Activated CD4-positive, alpha-beta T cell treated with anti-CD3 and anti-CD28 coated beads for 48 hours (primary cell): ENCODE data around the gene SYNGR4.
"Not testable (repeated sequence)": the region's sequence is repeated elsewhere in the genome, so short reads cannot be mapped to it uniquely, and the experiment has no call there.

Experiments used
- DNase-seq: peaks from one replicate; pipeline ENCODE4 v3.0.0-alpha.2; 2020

SYNGR4 gene

DNA sequence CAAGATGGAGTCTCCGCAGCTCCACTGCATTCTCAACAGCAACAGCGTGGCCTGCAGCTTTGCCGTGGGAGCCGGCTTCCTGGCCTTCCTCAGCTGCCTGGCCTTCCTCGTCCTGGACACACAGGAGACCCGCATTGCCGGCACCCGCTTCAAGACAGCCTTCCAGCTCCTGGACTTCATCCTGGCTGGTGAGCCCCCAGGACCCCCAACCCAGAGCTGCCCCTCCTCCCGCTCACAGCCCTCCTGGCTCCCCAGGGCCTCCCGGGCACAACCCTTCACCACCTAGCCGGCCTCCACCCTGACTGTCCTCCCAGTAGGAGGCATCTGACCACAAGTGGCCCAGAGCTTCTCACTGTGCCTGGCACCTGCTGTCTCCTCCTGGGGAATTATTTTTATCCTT is 9.4 kb downstream of the SYNGR4 start:
- DNase-seq = no peak

DNA sequence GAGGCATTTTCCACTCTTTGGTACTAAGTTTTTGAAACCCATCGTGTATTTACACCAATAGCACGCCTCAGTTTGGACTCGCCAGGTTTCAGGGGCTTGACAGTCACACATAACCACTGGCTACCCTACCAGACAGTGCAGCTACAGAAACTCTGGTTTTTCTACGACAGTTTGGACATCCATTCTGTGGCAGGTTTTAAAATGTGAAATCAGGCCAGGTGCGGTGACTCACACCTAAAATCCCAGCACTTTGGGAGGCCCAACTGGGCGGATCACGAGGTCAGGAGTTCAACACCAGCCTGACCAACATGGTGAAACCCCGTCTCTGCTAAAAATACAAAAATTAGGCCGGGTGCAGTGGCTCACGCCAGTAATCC is 14.0 kb downstream of the SYNGR4 start:
- DNase-seq = no peak

DNA sequence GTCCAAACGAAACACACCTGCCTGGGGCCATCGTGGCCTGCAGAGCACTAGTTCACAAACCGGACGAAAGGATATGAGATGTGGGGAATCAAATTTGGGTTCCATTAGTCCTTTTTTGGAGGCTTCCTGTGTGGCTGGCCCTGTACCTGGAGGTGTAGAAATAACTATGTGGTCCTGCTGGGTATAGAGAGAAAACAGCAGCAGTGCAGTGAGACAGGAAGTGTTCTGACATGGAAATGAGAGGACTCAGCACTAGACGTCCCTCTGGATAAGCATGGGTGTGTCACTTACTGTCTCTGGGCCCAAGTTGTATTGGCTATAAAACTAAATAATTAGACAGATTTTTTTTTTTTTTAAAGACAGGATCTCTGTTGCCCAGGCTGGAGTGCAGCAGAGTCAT is 14.9 kb downstream of the SYNGR4 start:
- DNase-seq = no peak

DNA sequence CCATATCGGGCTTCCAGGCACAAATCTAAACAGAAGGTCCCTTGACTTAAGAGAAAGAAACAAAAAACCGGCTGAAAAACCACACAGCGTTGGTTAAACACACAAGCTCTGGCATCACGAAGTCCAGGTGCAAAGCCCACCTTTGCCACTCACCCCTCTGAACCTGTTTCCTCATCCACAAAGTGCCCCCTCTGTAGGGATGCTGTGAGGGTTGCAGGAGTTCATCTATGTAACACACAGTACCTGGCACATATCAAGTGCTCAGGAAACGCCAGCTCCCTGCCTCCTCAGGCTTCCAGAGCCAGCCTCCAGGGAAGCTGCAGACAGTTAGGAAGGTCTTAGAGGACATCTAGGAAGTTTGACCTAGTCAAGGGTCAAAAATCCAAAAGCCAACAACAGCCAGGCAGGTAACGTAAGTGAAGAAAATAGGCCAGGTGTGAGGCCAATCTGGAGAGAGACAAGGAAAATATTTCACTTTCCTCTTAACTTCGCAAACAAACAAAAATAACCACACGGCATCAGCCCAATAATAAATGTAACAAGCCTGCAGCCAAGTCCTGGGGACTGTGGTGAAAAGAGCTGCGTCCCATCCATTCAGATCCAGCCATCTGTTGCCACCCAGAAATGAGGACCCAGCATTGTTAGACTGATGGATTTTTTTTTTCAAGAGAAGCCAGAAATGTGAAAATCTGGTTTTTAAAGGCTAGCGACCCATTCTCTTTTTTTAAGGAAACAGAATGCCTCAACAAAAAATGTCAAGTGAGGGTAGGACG is 17.2 kb downstream of the SYNGR4 start:
- no peak for DNase-seq

DNA sequence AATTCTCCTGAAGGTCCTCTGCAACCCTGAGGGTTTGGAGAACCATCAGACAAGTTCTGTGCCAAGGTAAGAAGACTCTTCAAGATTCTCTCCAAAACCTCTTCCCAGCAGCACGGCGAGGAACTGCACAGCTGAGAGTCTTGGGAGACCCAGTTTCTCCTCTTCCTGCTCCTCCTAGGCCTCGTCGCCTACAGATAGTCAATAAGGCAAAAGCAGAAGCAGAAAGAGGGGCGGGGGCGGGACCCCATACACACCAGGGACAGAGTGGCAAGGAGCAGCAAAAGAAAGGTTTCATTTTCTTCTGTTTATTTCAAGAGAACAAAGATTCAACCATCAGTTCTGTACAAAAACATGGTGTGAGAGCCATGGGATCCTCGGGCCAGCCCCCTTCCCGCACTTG is 18.1 kb downstream of the SYNGR4 start:
- no peak for DNase-seq

DNA sequence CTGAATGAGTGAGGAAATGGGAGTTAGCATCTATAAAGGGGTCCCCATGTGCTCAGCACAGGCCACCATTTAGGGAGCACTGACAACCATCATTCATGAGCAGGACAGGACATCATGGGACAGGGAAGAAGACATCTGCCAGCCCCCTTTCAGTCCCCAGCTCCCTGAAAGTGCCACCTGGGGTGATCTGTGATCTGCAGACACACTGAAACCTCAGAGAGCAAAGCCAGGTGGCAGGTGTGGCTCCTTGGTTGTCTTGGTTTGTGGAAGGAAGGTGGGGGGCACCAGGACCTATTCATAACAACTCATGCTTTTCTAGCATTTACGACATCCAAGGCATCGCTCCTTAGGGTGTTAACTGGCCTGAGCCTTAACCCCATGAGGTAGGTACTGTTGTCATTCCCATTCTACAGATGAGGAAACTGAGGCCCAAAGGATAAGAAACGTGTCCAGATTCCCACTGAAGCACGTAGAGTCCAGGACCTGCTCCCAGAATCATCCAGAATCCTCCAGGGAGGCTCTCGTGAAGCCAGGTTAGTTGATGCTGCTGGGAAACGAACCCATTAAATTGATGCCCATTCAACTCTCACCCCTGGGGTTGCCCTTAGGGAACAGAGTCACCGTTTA is 21.4 kb downstream of the SYNGR4 start:
- no peak for DNase-seq

DNA sequence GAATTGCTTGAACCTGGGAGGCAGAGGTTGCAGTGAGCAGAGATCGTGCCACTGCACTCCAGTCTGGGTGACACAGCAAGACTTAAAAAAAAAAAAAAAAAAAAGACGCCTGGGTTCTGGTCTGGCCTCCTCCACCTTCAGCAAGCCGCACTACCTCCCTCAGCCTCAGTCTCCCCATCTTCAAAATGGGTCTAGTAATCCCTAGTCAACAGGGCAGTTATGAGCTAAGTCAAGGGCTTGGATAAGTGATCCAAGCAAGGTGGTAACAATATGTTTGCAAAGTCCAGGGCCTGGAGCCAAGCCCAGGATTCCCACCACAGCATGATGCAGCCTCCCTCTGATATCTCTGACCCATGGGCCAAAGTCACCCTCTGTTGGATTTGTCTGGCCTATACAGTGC is 22.8 kb downstream of the SYNGR4 start:
- DNase-seq = no peak

DNA sequence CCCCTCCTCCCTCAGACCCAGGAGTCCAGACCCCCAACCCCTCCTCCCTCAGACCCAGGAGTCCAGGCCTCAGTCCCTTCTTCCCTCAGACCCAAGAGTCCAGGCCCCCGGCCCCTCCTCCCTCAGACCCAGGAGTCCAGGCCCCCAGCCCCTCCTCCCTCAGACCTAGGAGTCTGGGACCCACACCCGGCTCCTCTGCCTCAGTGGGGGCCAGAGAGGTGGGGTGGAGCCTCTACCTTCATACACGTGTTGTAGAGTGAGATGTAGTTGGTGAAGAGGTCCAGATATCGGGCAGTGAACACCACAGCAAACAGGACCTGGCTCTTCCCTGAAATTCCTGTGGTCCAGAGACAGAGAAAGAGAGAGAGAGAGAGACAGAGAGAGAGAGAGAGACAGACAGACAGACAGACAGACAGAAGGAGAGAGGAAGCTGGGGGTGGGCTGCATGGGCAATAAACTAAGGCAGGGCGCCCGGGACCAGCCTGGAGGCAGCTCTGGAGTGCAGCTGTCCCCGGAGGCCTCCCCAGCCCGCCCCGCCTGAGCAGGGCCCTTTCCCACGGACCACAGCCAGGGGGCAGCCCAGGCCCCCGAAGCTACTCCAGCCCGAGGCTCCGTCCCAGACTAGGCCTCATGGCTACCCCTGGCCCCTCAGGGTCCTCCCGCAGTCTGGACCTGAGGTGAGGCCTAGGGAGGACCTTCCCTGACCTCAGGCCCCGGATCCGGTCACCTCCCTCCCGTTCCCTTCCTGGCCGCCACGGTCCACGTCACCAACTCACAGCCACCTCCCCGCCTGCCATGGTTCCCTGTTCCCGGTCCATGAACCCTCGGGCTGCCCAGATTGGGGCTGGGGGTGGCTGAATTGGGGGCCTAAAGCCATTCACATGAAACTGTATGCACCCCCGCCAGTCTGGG is 26.3 kb downstream of the SYNGR4 start:
- DNase-seq = peak; percentile 71

DNA sequence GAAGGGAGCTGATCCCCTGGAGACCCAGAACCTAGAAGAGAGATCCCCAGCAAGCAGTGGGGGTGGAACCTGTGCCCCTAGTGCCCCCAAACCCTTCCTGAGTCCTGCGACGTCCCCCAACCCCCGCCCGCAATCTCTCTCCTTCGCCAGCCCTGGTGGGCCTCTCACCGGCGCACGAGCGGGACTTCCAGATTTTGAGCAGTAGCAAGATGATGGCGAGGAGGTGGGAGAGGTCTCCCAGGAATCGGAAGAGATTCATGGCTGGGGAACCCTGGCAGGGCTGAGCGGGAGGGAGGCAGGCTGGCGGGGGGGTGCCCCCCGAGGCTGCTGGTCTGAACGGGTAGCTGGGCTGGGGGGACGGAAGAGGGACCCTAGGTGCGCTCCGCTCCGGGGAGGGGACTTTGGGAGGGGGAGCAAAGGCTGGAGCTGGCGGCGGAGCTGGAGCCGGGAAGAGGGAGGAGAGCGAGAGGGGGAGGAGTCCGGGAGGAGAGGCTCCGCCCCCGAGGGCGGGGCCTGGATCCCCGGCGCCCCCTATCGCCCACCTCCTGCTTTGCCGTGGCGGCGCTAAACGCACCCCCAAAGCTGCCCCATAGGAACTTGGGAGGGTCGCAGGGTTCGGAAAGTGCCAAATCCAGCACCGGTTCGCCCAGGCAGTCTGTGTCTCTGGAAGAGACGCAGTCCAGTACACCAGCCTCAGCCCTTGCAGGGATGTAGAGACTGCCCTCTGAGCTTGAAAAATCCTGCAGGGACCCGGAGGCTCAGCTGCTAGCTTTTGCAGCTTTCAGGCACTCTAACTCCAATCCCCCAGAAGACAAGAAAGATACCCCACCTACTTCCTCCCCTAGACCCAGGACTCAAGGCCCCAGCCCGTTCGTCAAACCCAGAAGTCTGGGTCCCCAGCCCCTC is 27.2 kb downstream of the SYNGR4 start, which contains the start of gene KDELR1:
Gene KDELR1 (minus strand): TSS at position 452 of the 906 bp plus-strand sequence. CDS start 193 bp downstream, at position 259.
- peak; percentile 79 for DNase-seq

DNA sequence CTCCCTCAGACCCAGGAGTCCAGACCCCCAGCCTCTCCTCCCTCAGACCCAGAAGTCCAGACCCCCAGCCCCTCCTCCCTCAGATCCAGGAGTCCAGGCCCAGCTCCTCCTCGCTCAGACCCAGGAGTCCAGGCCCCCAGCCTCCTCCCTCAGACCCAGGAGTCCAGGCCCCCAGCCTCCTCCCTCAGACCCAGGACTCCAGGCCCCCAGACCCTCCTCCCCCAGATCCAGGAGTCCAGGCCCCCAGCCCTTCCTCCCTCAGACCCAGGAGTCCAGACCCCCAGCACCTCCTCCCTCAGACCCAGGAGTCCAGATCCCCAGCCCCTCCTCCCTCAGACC is 27.8 kb downstream of the SYNGR4 start:
- DNase-seq = not testable (repeated sequence)

DNA sequence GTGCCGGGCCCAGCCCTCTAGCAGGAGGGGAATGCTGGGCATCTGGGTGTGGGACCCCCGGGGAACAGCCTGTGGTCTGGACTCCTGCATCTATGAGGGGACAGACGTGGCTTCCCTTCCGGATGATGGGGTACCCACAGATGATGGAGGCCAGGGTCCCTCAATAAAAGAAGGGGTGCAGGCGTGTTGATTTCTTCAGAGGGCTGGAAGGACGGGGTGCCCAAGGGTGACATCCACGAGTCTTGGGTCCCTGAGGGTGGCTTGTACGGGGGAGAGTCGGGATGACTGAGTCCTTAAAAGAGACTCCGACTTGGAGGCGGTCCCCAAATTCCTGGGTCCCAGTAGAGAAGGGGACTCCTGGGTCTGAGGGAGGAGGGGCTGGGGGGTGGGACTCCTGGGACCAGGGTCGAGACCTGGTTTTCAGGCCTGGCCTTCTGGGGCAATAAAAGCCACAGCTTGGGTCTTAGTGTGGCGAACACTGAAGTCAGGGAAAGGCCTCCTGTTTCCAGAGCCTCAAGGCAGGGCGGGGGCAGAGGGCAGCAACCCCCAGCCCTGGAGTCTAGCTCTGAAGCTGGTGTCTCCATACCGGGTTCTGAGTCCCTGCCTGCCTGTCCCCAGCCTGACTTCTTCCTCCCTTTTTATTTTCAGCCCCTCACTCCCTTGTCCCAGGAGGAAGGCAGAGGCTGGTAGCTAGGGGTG is 28.8 kb downstream of the SYNGR4 start:
- no peak for DNase-seq

DNA sequence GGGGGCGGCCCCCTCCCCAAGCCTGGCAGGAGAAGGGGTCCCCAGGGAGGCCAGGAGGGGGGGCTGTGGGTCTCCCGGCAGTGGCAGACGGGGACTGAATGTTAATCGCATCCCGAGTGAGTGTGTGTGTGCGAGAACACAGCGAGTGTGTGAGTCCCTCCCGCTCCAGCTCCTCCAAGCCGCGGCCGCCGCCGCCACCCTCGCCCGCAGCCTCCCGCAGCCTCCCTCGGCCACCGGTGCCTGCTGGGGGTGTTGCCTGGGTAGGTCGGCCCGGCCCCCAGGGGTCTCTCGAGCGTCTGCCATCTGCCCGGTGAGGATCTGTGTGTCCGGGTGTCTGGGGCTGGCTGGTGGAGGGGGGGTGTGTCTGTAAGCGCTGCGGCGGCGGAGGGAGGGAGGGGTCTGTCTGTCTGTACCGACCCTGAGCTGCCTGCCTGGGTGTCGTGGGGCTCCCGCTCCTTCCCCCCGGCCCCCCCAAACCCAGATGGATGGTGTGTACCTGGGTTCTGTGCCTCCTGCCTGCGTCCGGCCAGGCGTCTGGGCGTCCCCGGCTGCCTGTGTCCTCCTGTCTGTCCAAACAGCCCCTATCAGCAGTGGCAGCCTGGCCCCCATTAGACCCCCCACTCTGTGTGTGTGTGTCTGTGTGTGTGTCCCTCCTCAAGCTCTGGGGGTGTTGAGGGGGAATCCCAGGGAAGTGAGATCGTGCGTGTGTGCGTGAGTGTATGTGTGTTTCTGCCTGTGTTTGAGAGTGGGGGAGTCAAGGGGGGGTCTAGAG is 29.6 kb downstream of the SYNGR4 start, which contains the start of gene GRIN2D:
Gene GRIN2D (plus strand): TSS at position 110 of the 772 bp plus-strand sequence. CDS start 4,725 bp downstream, outside the sequence.
- DNase-seq = no peak

DNA sequence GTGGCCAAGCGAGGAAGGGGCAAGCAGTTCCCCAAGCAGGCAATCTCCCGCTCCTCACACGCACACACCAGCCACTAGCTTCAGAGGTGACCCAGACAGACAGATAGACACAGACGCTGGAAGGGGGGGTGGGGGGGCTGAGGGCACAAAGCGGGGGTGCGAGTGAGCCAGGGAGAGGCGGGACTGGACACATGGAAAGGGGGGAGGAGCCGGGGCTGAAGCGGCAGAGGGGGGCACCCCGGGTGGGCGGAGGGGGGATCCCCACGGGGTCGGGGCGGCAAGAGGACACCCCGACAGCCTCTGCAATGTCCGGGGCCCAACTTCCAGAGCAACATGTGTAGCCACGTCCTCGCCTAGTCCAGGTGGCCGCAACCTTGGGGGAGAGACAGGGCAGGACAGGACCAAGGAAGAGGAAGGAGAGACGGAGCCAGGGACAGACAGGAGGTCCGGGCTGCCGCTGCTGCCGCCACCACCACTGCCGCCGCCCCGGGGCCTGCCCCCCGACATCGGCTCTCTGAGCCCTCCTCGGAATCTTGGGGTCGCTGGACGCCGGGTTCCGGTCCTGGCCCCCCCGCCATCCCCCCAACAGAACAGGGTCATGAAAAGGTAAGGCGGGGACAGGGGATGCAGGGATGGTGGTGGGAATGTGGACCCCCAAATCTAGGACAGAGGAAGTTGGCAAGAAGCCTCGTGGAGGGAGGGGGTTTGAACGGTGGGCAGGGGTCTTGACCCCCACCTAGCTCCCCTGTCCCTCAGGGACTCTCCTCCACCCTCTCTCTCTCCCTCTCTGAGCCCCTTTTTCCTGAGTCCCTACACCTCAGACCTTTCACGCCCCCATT is 30.4 kb downstream of the SYNGR4 start:
- DNase-seq = no peak

DNA sequence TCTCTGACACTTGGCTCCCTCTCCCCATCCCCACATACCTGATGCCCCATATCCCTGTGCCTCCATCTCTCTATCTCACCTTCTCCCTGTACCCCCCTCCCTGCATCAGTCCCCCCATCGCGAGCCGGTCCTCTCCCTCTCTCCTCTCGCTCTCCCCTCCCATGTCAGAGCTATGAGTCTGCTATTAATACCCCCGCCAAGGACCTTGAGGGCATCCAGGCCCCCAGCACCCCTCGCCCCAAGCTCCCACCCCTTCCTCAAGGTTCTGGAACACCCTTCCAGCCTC is 30.9 kb downstream of the SYNGR4 start:
- no peak for DNase-seq

DNA sequence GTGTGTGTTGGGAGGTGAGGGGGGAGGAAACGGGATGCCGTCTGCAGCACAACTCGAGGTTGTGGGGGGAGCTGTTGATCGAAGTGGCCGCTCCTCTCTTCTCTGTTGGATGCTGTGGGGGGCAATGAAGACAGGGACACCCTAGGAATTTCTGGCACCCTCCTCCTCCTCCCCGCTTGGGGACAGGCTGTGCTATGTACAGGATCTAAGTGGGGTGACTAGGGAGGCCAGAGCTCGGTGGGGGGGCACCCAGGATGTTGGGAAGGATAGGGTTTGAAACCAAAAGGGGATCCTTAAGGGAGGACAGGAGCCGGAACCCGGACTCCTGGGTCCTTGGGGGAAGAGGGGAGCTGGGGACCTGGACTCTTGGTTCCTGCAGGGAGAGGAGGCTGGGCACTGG is 31.3 kb downstream of the SYNGR4 start:
- DNase-seq = no peak

DNA sequence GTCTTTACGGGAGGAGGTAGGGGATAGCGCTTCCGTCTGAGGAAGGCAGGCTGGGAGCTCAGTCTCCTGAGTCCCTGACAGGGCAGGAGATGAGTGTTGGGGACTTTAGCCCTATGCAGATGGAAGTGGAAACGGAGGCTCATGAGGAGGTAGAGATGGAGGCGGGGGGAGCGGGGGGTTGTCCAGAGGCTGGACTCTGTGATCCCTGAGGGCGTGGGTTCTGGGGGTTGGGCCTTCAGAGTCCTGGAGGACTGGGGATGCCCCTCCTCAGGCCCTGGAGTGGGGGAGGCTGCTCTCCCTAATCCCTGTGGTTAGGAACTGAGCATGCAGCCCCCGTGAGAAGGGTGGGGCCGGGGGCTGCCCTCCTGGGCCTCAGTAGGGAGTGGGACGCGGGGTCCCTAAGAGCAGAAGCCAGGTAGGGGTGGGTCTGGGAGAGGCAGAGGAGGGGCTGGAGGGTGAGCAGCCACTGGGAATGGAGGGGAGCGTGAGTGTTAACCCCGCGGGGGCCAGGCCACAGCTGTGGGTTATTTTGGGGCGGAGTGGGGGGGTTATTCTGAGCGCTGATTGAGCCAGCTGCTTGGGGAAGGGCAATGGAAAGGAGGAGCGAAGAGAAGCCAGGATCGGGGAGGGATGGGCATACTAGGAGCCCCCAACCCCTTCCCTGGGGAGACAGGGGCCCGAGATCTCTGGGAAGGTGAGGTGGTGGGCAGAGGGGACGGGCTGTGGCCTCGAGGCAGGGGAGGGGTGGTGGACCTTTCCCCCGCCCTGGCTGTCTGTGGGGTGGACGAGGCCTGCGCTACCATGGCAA is 32.1 kb downstream of the SYNGR4 start:
- no peak for DNase-seq

DNA sequence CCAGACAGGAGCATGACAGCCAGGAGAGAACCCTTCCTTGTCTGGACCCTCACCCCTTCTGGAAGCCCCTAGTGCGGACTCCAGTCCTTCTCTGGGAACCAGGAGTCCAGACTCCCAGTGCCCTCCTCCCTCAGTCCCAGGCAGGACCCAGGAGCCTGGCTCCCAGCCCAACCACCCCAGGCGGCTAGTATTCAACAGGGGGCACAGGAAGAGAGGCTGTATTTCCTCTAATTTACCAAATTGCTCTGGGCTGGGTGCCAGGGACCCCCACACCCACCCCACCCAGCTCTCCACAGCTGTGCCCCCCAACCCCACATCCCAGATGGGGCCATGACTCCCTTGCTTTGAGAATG is 32.6 kb downstream of the SYNGR4 start:
- no peak for DNase-seq

DNA sequence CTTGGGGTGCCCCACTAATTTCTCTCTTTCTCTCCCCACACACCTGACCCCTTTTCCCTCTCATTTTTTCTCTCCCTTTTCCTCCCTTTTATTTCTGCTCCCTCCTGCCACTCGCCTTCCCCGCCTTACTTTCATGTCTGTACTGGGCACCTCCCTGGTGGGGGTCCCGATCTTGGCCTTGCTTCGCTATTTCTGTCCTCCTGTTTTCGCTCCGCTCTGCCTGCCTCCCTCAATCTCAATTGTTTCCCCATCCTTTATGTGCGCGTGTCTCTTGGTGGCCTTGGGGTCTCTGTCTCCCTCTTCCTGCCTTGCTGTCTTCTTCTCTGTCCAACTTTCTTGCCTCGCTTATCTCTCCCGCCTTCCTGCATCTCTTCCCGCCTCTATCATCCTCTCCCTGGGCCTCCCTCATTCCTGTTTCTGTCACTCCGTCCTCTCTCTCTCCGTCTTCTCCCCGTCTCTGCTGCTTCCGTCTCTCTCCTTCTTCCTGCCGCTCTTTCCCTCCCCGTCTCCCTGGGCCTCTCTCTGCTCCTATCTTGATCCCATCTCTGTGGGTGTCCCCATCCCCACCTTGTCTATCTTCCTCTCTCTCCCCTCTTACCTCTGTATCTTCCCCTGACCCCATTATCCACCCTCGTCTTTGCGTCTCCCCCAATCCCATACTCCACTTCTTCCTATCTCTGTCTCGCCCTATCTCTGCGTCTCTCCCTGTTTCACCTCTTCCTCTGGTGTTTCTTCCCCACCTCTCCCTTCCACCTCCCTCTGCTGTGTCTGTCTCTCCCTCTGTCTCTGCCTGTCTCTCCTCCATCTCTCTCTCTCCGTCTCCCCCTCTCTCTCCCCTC is 33.3 kb downstream of the SYNGR4 start:
- no peak for DNase-seq

DNA sequence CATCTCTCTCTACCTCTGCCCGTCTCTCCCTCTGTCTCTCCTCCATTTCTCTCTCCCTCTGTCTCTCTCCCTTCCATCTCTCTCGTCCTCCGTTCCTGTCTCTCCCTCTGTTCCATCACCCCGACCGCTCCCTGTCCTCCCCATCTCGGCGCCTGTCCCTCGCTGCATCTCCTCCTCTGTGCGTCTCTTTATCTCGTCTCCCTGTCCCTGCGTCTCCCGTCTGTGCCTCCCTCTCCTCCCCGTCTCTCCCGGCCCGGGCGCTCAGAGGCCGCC is 33.9 kb downstream of the SYNGR4 start:
- no peak for DNase-seq
